GM21529 (cell line): ENCODE data around the gene ATP8B3.

ENCODE experiments used
- ATAC-seq: cut with Tn5 transposase; IDR thresholded peaks from one replicate; pipeline ENCODE4 v1.9.1; 2021; ENCODE audit not compliant: unreplicated experiment

ATP8B3 gene

GRCh38 chr19:1817553-1818179 is 5.6 kb upstream of the ATP8B3 start:
- no peak for ATAC-seq

- ATAC-seq = no peak
Observed at GRCh38 chr19:1816530-1817298, 4.6 kb upstream of the ATP8B3 start.

- ATAC-seq = no peak
Observed at GRCh38 chr19:1815605-1816529, 3.8 kb upstream of the ATP8B3 start.

GRCh38 chr19:1814833-1815604 is 2.9 kb upstream of the ATP8B3 start:
- ATAC-seq = no peak

- ATAC-seq = no peak
Observed at GRCh38 chr19:1814391-1814790, 2.3 kb upstream of the ATP8B3 start.

- ATAC-seq = no peak
Observed at GRCh38 chr19:1813192-1814182, 1.4 kb upstream of the ATP8B3 start.

GRCh38 chr19:1812426-1813191 is 533 bp upstream of the ATP8B3 start:
- peak; percentile 79 for ATAC-seq

- ATAC-seq = no peak
Observed at GRCh38 chr19:1811472-1811894, 593 bp downstream of the ATP8B3 start.

GRCh38 chr19:1810439-1811160 is 1.5 kb downstream of the ATP8B3 start:
- ATAC-seq = no peak

- ATAC-seq = no peak
Observed at GRCh38 chr19:1809678-1810077, 2.4 kb downstream of the ATP8B3 start.

GRCh38 chr19:1808395-1808731 is 3.7 kb downstream of the ATP8B3 start:
- no peak for ATAC-seq

- ATAC-seq = no peak
Observed at GRCh38 chr19:1807695-1808394, 4.2 kb downstream of the ATP8B3 start.

GRCh38 chr19:1807030-1807694 is 4.9 kb downstream of the ATP8B3 start:
- no peak for ATAC-seq

- ATAC-seq = no peak
Observed at GRCh38 chr19:1806184-1807029, 5.7 kb downstream of the ATP8B3 start.

- ATAC-seq = no peak
Observed at GRCh38 chr19:1805401-1806183, 6.5 kb downstream of the ATP8B3 start.
